Astrocyte of the cerebellum (primary cell): ENCODE data around the gene OR8B8.
A peak's percentile ranks its signal among the peaks of the same experiment; 100 is the strongest.
"Not testable (repeated sequence)": the region's sequence is repeated elsewhere in the genome, so short reads cannot be mapped to it uniquely, and the experiment has no call there.

ENCODE experiments used
- DNase-seq: peaks from one replicate; pipeline ENCODE4 v3.0.0-alpha.2; 2011; ENCODE audit warnings: low read depth
- H3K4me3 ChIP-seq: 2 replicates; pipeline ENCODE4 v1.5.1; 2011; ENCODE audit warnings: mild to moderate bottlenecking, low read depth, low read length, moderate library complexity
- CTCF ChIP-seq: IDR thresholded peaks from 2 replicates; pipeline ENCODE4 v1.5.1; 2012; ENCODE audit warnings: low read length, low read depth, moderate library complexity, mild to moderate bottlenecking; ENCODE audit errors: missing control alignments
- in situ Hi-C: cut with HindIII; loops from 2 replicates; pipeline ENCODE4 v1.10.0; 2017; ENCODE audit warnings: low sequenced_read_pairs

Gene OR8B8

GRCh38 chr11:124429599-124429998 lies 15.9 kb downstream of the OR8B8 start:
- H3K4me3 ChIP-seq, result no peak overlapping the region
- in situ Hi-C loops, result no loop called here
- no peak for TF ChIP-seq CTCF
- no peak for DNase-seq

- no peak for TF ChIP-seq CTCF
Measured at GRCh38 chr11:124424384-124424921, 21.0 kb downstream of the OR8B8 start, which contains the start of gene OR8B4. OR8B4 (minus strand) TSS chr11:124424871; CDS start chr11:124424871, 0 bp downstream.

GRCh38 chr11:124421043-124421442 lies 24.5 kb downstream of the OR8B8 start:
- TF ChIP-seq CTCF, result no peak
- H3K4me3 ChIP-seq, result no peak overlapping the region
- in situ Hi-C loops, result no loop called here
- no peak for DNase-seq

More at GRCh38 chr11:124424384-124424921, 21.0 kb downstream of the OR8B8 start, which contains the start of gene OR8B4:
- in situ Hi-C loops, result no loop called here
- DNase-seq, result no peak
- H3K4me3 ChIP-seq, result no peak within 1 kb of the TSS

- no peak overlapping the region for H3K4me3 ChIP-seq
- in situ Hi-C loops, result no loop called here
- peak; percentile 48 for DNase-seq
- peak; percentile 62 for TF ChIP-seq CTCF
Measured at GRCh38 chr11:124415356-124415923, 30.1 kb downstream of the OR8B8 start.

GRCh38 chr11:124409906-124410305 lies 35.6 kb downstream of the OR8B8 start:
- DNase-seq, result no peak
- TF ChIP-seq CTCF, result no peak
- H3K4me3 ChIP-seq, result no peak overlapping the region
- in situ Hi-C loops, result no loop called here

- in situ Hi-C loops, result no loop called here
- TF ChIP-seq CTCF, result no peak
- no peak overlapping the region for H3K4me3 ChIP-seq
- DNase-seq, result no peak
Measured at GRCh38 chr11:124405581-124405980, 39.9 kb downstream of the OR8B8 start.

GRCh38 chr11:124403186-124403585 lies 42.3 kb downstream of the OR8B8 start:
- H3K4me3 ChIP-seq, in situ Hi-C loops, DNase-seq: not testable (repeated sequence)
